ENCODE data around the gene LMNTD2. TPM values are rescaled to one million over a fixed set of nuclear protein-coding genes. Genes with fewer than 3 reads are reported as not detected.

The LMNTD2 gene
- total RNA-seq, 1 experiment from 2014 or later: 1.4 TPM

DNA sequence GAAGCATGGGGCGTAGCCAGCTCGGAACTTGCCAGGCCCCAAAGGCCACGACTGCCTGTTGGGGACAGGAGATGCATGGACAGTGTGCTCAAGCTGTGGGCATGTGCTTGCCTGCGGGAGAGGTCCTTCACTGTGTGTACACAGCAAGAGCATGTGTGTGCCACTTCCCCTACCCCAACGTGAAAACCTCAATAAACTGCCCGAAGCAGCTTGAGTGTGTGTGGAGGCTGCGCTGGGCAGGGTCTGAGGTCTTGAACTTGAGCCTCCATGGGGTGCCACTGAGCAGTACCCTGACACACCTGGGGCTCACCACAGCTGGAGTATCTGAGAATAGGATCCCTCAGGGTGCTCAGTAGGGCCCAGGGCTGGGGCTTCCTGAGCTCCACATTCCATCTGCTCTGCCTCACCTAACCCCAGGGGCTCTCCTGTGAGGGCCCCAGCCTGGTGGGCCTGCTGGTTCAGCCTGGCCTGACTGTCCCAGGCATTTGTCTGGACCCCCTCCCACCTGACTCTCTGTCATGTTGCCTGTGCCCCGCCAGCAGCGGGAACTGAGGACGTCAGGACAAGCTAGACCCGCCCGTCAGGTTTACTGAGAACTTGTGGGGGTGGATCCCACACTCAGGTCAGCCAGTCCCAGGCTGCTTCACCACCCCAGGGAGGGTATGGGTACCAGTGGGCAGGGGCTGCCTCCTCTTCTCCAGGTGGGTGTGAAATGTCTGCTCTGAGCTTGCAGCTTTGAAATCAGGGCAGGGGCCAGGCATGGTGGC lies 3.5 kb upstream of the LMNTD2 start:
- no peak overlapping the region for H3K4me3 ChIP-seq (ENCODE audit: low read length)
- peak overlapping the region; percentile 18; the same call in 1 of the 2 replicates for H3K27ac ChIP-seq (ENCODE audit: low read length)
- intact Hi-C loops (cut with micrococcal nuclease): loop anchor here (10.0 kb wide), 1 partner anchor 51 kb away; the partner anchor contains the start of gene IRF7
- CTCF ChIA-PET: no interaction called here
- peaks cover 32% of the 10 kb centered on the region for H3K4me1 ChIP-seq (ENCODE audit: insufficient read depth, low read length)
- ATAC-seq: no peak
- 0 out of 2 replicates have a peak, but pooled peaks cover 5% of the 10 kb centered on the region for H4K20me1 ChIP-seq (ENCODE audit: low read length)
- H3K9ac ChIP-seq (ENCODE audit: low read length): no peak overlapping the region
- H3K9me3 ChIP-seq (ENCODE audit: low read length): no peaks in the 10 kb centered on the region
- H3F3A ChIP-seq (ENCODE audit: low read length, unreplicated experiment): no peaks in the 10 kb centered on the region
- H3K4me2 ChIP-seq (ENCODE audit: low read length): no peak overlapping the region
- peak; percentile 52 for DNase-seq
- no peaks in the 10 kb centered on the region for H3K27me3 ChIP-seq (ENCODE audit: low read length)
- no peak overlapping the region for H2AFZ ChIP-seq (ENCODE audit: low read length)
- TF ChIP-seq EZH2phosphoT487 (IDR thresholded peaks at IDR 0.05; ENCODE audit: borderline replicate concordance, low read length) (no peak), EZH2 (IDR thresholded peaks at IDR 0.05; ENCODE audit: low read length, unreplicated experiment) (no peak), CTCF (conservative IDR thresholded peaks at IDR 0.05; ENCODE audit: low read depth, low read length) (no peak)
- POLR2A ChIA-PET (ENCODE audit: unreplicated experiment): interaction anchor here (0.6 kb wide), 1 partner anchor 255 kb away, joined by 8 read pairs; the partner anchor contains the start of gene PNPLA2
- no peaks in the 10 kb centered on the region for H3K9me2 ChIP-seq (replicated peaks; ENCODE audit: low read length)
- BruUV-seq (replicated peaks): no TSS peak
- H3K36me3 ChIP-seq (ENCODE audit: low read depth, low read length): no peaks in the 10 kb centered on the region
- peaks cover 50% of the 10 kb centered on the region for H3K79me2 ChIP-seq (ENCODE audit: low read length)

DNA sequence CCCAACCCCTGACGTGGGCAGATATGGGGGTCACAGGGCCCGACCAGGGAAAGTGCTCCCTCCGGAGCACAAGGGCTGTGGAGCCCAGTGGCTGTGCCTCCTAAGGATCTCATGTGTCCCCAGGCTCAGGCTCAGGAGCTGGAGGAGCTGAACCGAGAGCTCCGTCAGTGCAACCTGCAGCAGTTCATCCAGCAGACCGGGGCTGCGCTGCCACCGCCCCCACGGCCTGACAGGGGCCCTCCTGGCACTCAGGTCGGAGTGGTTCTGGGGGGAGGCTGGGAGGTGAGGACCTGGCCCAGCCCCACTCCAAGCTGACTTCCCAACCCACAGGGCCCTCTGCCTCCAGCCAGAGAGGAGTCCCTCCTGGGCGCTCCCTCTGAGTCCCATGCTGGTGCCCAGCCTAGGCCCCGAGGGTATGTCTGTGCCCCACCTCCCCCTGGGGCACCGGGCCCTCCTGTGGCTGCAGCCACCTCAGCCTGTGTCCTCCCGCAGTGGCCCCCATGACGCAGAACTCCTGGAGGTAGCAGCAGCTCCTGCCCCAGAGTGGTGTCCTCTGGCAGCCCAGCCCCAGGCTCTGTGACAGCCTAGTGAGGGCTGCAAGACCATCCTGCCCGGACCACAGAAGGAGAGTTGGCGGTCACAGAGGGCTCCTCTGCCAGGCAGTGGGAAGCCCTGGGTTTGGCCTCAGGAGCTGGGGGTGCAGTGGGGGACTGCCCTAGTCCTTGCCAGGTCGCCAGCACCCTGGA lies 2.7 kb upstream of the LMNTD2 start:
- ATAC-seq (no peak), DNase-seq (no peak)
- Histone ChIP-seq H3K9me2 (replicated peaks; ENCODE audit: low read length) (no peaks in the 10 kb centered on the region), H3K9ac (ENCODE audit: low read length) (no peak overlapping the region), H3K4me3 (ENCODE audit: low read length) (no peak overlapping the region), H3K4me1 (ENCODE audit: insufficient read depth, low read length) (peaks cover 31% of the 10 kb centered on the region), H3K4me2 (ENCODE audit: low read length) (no peak overlapping the region), H3K27me3 (ENCODE audit: low read length) (no peaks in the 10 kb centered on the region), H2AFZ (ENCODE audit: low read length) (no peak overlapping the region), H4K20me1 (ENCODE audit: low read length) (0 out of 2 replicates have a peak, but pooled peaks cover 5% of the 10 kb centered on the region), H3F3A (ENCODE audit: low read length, unreplicated experiment) (no peaks in the 10 kb centered on the region), H3K9me3 (ENCODE audit: low read length) (no peaks in the 10 kb centered on the region), H3K27ac (ENCODE audit: low read length) (no peak overlapping the region), H3K36me3 (ENCODE audit: low read depth, low read length) (no peaks in the 10 kb centered on the region), H3K79me2 (ENCODE audit: low read length) (peaks cover 50% of the 10 kb centered on the region)
- BruUV-seq (replicated peaks): no TSS peak
- TF ChIP-seq CTCF (conservative IDR thresholded peaks at IDR 0.05; ENCODE audit: low read depth, low read length) (no peak), EZH2phosphoT487 (IDR thresholded peaks at IDR 0.05; ENCODE audit: borderline replicate concordance, low read length) (no peak), EZH2 (IDR thresholded peaks at IDR 0.05; ENCODE audit: low read length, unreplicated experiment) (no peak)
- intact Hi-C loops (cut with micrococcal nuclease): loop anchor here (10.0 kb wide), 1 partner anchor 52 kb away; the partner anchor contains the start of gene IRF7
- POLR2A ChIA-PET (ENCODE audit: unreplicated experiment): no interaction called here
- CTCF ChIA-PET: no interaction called here
